ENCODE measurements around the gene RNASEH2B.
A peak's percentile ranks its signal among the peaks of the same experiment; 100 is the strongest.

The RNASEH2B gene

DNA sequence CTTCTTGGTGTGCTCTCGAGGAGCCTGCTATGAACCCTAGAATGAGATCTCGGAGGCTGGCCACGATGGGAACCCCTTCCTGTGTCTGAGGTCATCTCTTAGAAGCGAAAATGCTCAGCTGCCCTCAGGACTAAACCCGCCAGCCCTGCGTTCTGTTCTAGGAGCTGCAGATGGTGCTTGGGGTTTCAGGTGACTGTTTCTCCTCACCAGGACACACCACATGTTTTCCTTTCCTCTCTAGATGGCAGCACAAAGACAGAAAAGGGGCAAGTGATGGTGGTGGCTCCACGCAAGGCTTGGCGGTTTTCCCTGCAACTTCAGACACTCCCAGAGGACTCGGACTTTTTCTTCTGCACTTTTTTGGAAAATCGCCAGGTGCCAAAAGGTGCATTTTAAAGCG is 60.1 kb downstream of the RNASEH2B start:
- Histone ChIP-seq H3K9ac (ENCODE audit: low read length) (no peak overlapping the region), H2AFZ (ENCODE audit: low read length) (no peak overlapping the region), H3K27me3 (replicated peaks; ENCODE audit: insufficient read depth, low read length) (no peaks in the 10 kb centered on the region), H3K9me3 (replicated peaks; ENCODE audit: insufficient read depth, low read length) (no peaks in the 10 kb centered on the region), H3K36me3 (replicated peaks; ENCODE audit: insufficient read depth, low read length) (no peaks in the 10 kb centered on the region), H3K4me1 (ENCODE audit: low read length) (peaks cover 10% of the 10 kb centered on the region), H4K20me1 (ENCODE audit: insufficient read depth, low read length) (no peaks in the 10 kb centered on the region), H3K4me3 (ENCODE audit: low read length) (no peak overlapping the region), H3F3A (ENCODE audit: insufficient read depth, low read length) (peaks cover 5% of the 10 kb centered on the region; the same call in 1 of the 2 replicates), H3K9me2 (replicated peaks; ENCODE audit: insufficient read depth, low read length) (no peaks in the 10 kb centered on the region), H3K27ac (ENCODE audit: low read length) (peak overlapping the region; percentile 54; the same call in 1 of the 2 replicates), H3K79me2 (ENCODE audit: low read length) (no peaks in the 10 kb centered on the region), H3K4me2 (ENCODE audit: low read depth, low read length) (peak overlapping the region; percentile 54; the same call in 1 of the 2 replicates)
- TF ChIP-seq EZH2phosphoT487 (IDR thresholded peaks at IDR 0.05; ENCODE audit: low read length) (no peak), EZH2 (optimal IDR thresholded peaks at IDR 0.05; ENCODE audit: low read depth, low read length) (no peak)
- TF ChIP-seq, protein P1, sequence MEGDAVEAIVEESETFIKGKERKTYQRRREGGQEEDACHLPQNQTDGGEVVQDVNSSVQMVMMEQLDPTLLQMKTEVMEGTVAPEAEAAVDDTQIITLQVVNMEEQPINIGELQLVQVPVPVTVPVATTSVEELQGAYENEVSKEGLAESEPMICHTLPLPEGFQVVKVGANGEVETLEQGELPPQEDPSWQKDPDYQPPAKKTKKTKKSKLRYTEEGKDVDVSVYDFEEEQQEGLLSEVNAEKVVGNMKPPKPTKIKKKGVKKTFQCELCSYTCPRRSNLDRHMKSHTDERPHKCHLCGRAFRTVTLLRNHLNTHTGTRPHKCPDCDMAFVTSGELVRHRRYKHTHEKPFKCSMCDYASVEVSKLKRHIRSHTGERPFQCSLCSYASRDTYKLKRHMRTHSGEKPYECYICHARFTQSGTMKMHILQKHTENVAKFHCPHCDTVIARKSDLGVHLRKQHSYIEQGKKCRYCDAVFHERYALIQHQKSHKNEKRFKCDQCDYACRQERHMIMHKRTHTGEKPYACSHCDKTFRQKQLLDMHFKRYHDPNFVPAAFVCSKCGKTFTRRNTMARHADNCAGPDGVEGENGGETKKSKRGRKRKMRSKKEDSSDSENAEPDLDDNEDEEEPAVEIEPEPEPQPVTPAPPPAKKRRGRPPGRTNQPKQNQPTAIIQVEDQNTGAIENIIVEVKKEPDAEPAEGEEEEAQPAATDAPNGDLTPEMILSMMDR (IDR thresholded peaks at IDR 0.05; ENCODE audit: low read length) = peak; percentile 44
- DNase-seq = peak; percentile 85

DNA sequence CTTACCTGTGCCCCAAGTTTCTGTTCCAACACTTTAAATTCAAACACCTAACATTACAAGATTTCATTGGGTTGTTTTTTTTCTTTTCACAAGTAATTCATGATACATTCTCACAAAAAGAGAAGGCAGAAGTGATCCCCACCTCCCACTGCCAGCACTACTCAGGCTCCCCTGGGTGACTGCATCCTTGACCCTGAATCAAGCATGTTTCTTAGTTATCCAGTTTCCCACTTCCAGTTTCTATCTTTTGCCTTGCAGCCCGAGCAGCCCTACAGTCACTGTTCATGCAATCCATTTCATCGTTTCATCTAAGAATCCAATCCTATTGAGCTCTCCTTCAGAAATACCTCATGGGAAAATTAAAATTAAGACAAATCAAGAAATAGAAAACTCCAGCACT is 61.4 kb downstream of the RNASEH2B start:
- Histone ChIP-seq H4K20me1 (ENCODE audit: insufficient read depth, low read length) (no peaks in the 10 kb centered on the region), H3K9ac (ENCODE audit: low read length) (no peak overlapping the region), H3K4me2 (ENCODE audit: low read depth, low read length) (no peak overlapping the region), H3K9me2 (replicated peaks; ENCODE audit: insufficient read depth, low read length) (no peaks in the 10 kb centered on the region), H3F3A (ENCODE audit: insufficient read depth, low read length) (peaks cover 5% of the 10 kb centered on the region; the same call in 1 of the 2 replicates), H2AFZ (ENCODE audit: low read length) (no peak overlapping the region), H3K9me3 (replicated peaks; ENCODE audit: insufficient read depth, low read length) (no peaks in the 10 kb centered on the region), H3K4me3 (ENCODE audit: low read length) (no peak overlapping the region), H3K27me3 (replicated peaks; ENCODE audit: insufficient read depth, low read length) (no peaks in the 10 kb centered on the region), H3K27ac (ENCODE audit: low read length) (no peak overlapping the region), H3K79me2 (ENCODE audit: low read length) (no peaks in the 10 kb centered on the region), H3K4me1 (ENCODE audit: low read length) (peaks cover 10% of the 10 kb centered on the region), H3K36me3 (replicated peaks; ENCODE audit: insufficient read depth, low read length) (no peaks in the 10 kb centered on the region)
- DNase-seq = no peak
- TF ChIP-seq EZH2 (optimal IDR thresholded peaks at IDR 0.05; ENCODE audit: low read depth, low read length) (no peak), EZH2phosphoT487 (IDR thresholded peaks at IDR 0.05; ENCODE audit: low read length) (no peak)
- TF ChIP-seq, protein P1 (IDR thresholded peaks at IDR 0.05; ENCODE audit: low read length) = no peak

DNA sequence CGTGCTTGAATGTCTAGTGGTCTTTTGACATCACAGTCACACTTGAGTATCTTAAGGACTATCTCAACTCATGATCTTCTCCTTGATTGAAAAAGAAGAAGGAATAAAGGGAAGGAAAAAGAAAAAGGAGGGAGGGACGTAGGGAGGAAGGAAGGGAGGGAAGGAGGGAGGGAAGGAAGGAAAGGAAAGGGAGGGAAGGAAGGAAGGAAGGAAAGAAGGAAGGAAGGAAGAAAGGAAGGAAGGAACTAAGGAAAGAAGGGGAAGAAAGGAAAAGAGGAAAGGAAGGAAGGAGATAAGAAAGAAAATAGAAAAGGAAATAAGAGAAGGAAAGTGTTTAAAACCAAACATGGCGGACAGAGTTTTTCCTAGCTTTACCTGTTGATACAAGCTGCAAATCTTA is 64.7 kb downstream of the RNASEH2B start:
- H3K27ac ChIP-seq (ENCODE audit: low read length) = no peak overlapping the region
- no peak overlapping the region for H3K9ac ChIP-seq (ENCODE audit: low read length)
- H3K9me2 ChIP-seq (replicated peaks; ENCODE audit: insufficient read depth, low read length) = no peaks in the 10 kb centered on the region
- H4K20me1 ChIP-seq (ENCODE audit: insufficient read depth, low read length) = no peaks in the 10 kb centered on the region
- H3K36me3 ChIP-seq (replicated peaks; ENCODE audit: insufficient read depth, low read length) = no peaks in the 10 kb centered on the region
- 0 out of 2 replicates have a peak, but pooled peaks cover under 1% of the 10 kb centered on the region for H3F3A ChIP-seq (ENCODE audit: insufficient read depth, low read length)
- no peaks in the 10 kb centered on the region for H3K27me3 ChIP-seq (replicated peaks; ENCODE audit: insufficient read depth, low read length)
- no peaks in the 10 kb centered on the region for H3K79me2 ChIP-seq (ENCODE audit: low read length)
- no peaks in the 10 kb centered on the region for H3K9me3 ChIP-seq (replicated peaks; ENCODE audit: insufficient read depth, low read length)
- no peak for DNase-seq
- no peak overlapping the region for H3K4me2 ChIP-seq (ENCODE audit: low read depth, low read length)
- H2AFZ ChIP-seq (ENCODE audit: low read length) = no peak overlapping the region
- no peak overlapping the region for H3K4me3 ChIP-seq (ENCODE audit: low read length)
- H3K4me1 ChIP-seq (ENCODE audit: low read length) = 0 out of 2 replicates have a peak, but pooled peaks cover 3% of the 10 kb centered on the region
- TF ChIP-seq EZH2phosphoT487 (IDR thresholded peaks at IDR 0.05; ENCODE audit: low read length) (no peak), EZH2 (optimal IDR thresholded peaks at IDR 0.05; ENCODE audit: low read depth, low read length) (no peak)
- TF ChIP-seq, protein P1 (IDR thresholded peaks at IDR 0.05; ENCODE audit: low read length) = no peak

Measured in MM.1S (cell line).